Uterus (tissue), 4 donors: ENCODE results near the gene THEMIS. TPM values are rescaled to one million over a fixed set of nuclear protein-coding genes. Genes with fewer than 3 reads are reported as not detected.

Experiments used
- DNase-seq, 2 donors: peaks; one replicate each; pipeline ENCODE4 v3.0.0-alpha.2; 2019 to 2020
- H3K27ac ChIP-seq, 2 donors: fragments of 200-600 bp; sonication (generic); 1 replicate in 1 of 2; 2 replicates in 1 of 2; pipeline ENCODE4 v1.5.1; 2016 to 2018
- H3K27me3 ChIP-seq, 2 donors: fragments of 200-600 bp; sonication (generic); one replicate each; pipeline ENCODE4 v1.5.1; 2018 to 2019; ENCODE audit warnings: control low read depth in 1 of 2
- H3K36me3 ChIP-seq, 2 donors: fragments of 200-600 bp; sonication (generic); one replicate each; pipeline ENCODE4 v1.5.1; 2019; ENCODE audit warnings: control low read depth in 1 of 2
- H3K4me1 ChIP-seq, 2 donors: fragments of 200-600 bp; sonication (generic); one replicate each; pipeline ENCODE4 v1.5.1; 2018 to 2019; ENCODE audit warnings: control low read depth in 1 of 2
- H3K4me3 ChIP-seq, 2 donors: fragments of 200-600 bp; sonication (generic); 1 replicate in 1 of 2; 2 replicates in 1 of 2; pipeline ENCODE4 v1.5.1; 2018 to 2019; ENCODE audit warnings: mild to moderate bottlenecking in 1 of 2
- H3K9me3 ChIP-seq, 2 donors: fragments of 200-600 bp; sonication (generic); one replicate each; pipeline ENCODE4 v1.5.1; 2019; ENCODE audit warnings: control low read depth in 1 of 2
- CTCF ChIP-seq, 4 experiments: fragments of 200-600 bp in 2 of 4; fragments of 450-650 bp in 2 of 4; sonication (generic) in 2 of 4; IDR thresholded peaks; one replicate each; pipeline ENCODE4 v1.5.1; 2016 to 2019; ENCODE audit warnings: antibody characterized with exemption in 4 of 4, mild to moderate bottlenecking in 2 of 4, moderate library complexity in 1 of 4
- POLR2A ChIP-seq, 2 donors: fragments of 450-650 bp; IDR thresholded peaks; one replicate each; pipeline ENCODE4 v1.6.1; 2016; ENCODE audit warnings: antibody characterized with exemption in 2 of 2, mild to moderate bottlenecking in 1 of 2, moderate library complexity in 1 of 2
- intact Hi-C: fragments of 100-400 bp; cut with DNase I; formaldehyde crosslinking; loops from one replicate; pipeline ENCODE4 v1.15.1; 2023; ENCODE audit warnings: low total_unique reads
- total RNA-seq, 4 donors: library from RNA; depleted of rRNA in 3 of 4; stranded (reverse); fragments of >200 nt in 3 of 4; gene quantifications; one replicate each; pipeline versions ENCODE4 v1.1.0 to v1.2.4, GENCODE V29; 2014 to 2023
- donor health status: DM: yes; HTN: yes; CAD: no.

Gene THEMIS
- total RNA-seq, 4 donors from 2014 or later: 0.21 to 1.6 (median 0.59) TPM; not detected in 1

- no peak overlapping the region for H3K27ac ChIP-seq
- no peaks in the 10 kb centered on the region for H3K27me3 ChIP-seq
- DNase-seq: no peak
- no peak overlapping the region for H3K4me3 ChIP-seq
- intact Hi-C loops: no loop called here
- H3K4me1 ChIP-seq: no peaks in the 10 kb centered on the region
- no peaks in the 10 kb centered on the region for H3K9me3 ChIP-seq
- no peaks in the 10 kb centered on the region for H3K36me3 ChIP-seq
- TF ChIP-seq CTCF (IDR thresholded peaks at IDR 0.05) (no peak), POLR2A (IDR thresholded peaks at IDR 0.05) (no peak)
Measured at GRCh38 chr6:127865108-127865507, 35.8 kb downstream of the THEMIS start.

- no peak for DNase-seq
- TF ChIP-seq CTCF (IDR thresholded peaks at IDR 0.05) (no peak), POLR2A (IDR thresholded peaks at IDR 0.05) (no peak)
- H3K4me3 ChIP-seq: no peak overlapping the region
Measured at GRCh38 chr6:127864701-127865100, 36.2 kb downstream of the THEMIS start.

GRCh38 chr6:127860723-127861122 lies 40.1 kb downstream of the THEMIS start:
- no peaks in the 10 kb centered on the region for H3K4me1 ChIP-seq
- intact Hi-C loops: no loop called here
- H3K36me3 ChIP-seq: no peaks in the 10 kb centered on the region
- no peak overlapping the region for H3K27ac ChIP-seq
- no peak overlapping the region for H3K4me3 ChIP-seq
- H3K27me3 ChIP-seq: no peaks in the 10 kb centered on the region
- no peak for TF ChIP-seq POLR2A (IDR thresholded peaks at IDR 0.05)
- no peak for TF ChIP-seq CTCF (IDR thresholded peaks at IDR 0.05)
- H3K9me3 ChIP-seq: no peaks in the 10 kb centered on the region
- no peak for DNase-seq

More at GRCh38 chr6:127864701-127865100, 36.2 kb downstream of the THEMIS start:
- H3K27me3 ChIP-seq: no peaks in the 10 kb centered on the region
- H3K36me3 ChIP-seq: no peaks in the 10 kb centered on the region
- intact Hi-C loops: no loop called here
- H3K27ac ChIP-seq: no peak overlapping the region
- H3K4me1 ChIP-seq: no peaks in the 10 kb centered on the region
- no peaks in the 10 kb centered on the region for H3K9me3 ChIP-seq

GRCh38 chr6:127859956-127860355 lies 40.9 kb downstream of the THEMIS start:
- H3K36me3 ChIP-seq: no peaks in the 10 kb centered on the region
- H3K9me3 ChIP-seq: no peaks in the 10 kb centered on the region
- no peaks in the 10 kb centered on the region for H3K4me1 ChIP-seq
- H3K27ac ChIP-seq: no peak overlapping the region
- H3K27me3 ChIP-seq: no peaks in the 10 kb centered on the region
- intact Hi-C loops: no loop called here
- no peak overlapping the region for H3K4me3 ChIP-seq
- TF ChIP-seq CTCF (IDR thresholded peaks at IDR 0.05): no peak
- TF ChIP-seq POLR2A (IDR thresholded peaks at IDR 0.05): no peak
- DNase-seq: no peak

GRCh38 chr6:127858727-127859391 lies 42.0 kb downstream of the THEMIS start:
- no peak for TF ChIP-seq POLR2A (IDR thresholded peaks at IDR 0.05)
- no peak for TF ChIP-seq CTCF (IDR thresholded peaks at IDR 0.05)

More at GRCh38 chr6:127858727-127859391, 42.0 kb downstream of the THEMIS start:
- Histone ChIP-seq H3K27me3 (no peaks in the 10 kb centered on the region), H3K9me3 (no peaks in the 10 kb centered on the region), H3K4me3 (no peak overlapping the region), H3K27ac (no peak overlapping the region), H3K4me1 (no peaks in the 10 kb centered on the region), H3K36me3 (no peaks in the 10 kb centered on the region)
- DNase-seq: no peak
- intact Hi-C loops: no loop called here
